ENCODE results near the gene OR10G2.
"Not testable (repeated sequence)": the region's sequence is repeated elsewhere in the genome, so short reads cannot be mapped to it uniquely, and the experiment has no call there.

GRCh38 chr14:21630503-21630902, 4.2 kb downstream of the OR10G2 start:
- not testable (repeated sequence) for TF ChIP-seq CTCF, POLR2A (IDR thresholded peaks at IDR 0.05)
